Stimulated activated CD8-positive, alpha-beta memory T cell treated with anti-CD3 and anti-CD28 coated beads, Interleukin-12 subunit alpha, Interleukin-12 subunit beta, amount 100 ng/mL, for 4 hours (primary cell): ENCODE data around the gene CCDC174.
"Not testable (repeated sequence)": the region's sequence is repeated elsewhere in the genome, so short reads cannot be mapped to it uniquely, and the experiment has no call there.

Source experiments
- DNase-seq: peaks from one replicate; pipeline ENCODE4 v3.0.0-alpha.2; 2020; ENCODE audit warnings: low read depth

The CCDC174 gene

GRCh38 chr3:14652360-14652907 lies 872 bp downstream of the CCDC174 start:
- DNase-seq: not testable (repeated sequence)

- DNase-seq: no peak
Observed at GRCh38 chr3:14657579-14657978, 6.0 kb downstream of the CCDC174 start.

GRCh38 chr3:14658978-14659377 lies 7.4 kb downstream of the CCDC174 start:
- no peak for DNase-seq

- DNase-seq: no peak
Observed at GRCh38 chr3:14660942-14661341, 9.4 kb downstream of the CCDC174 start.

- no peak for DNase-seq
Observed at GRCh38 chr3:14663396-14664135, 12.0 kb downstream of the CCDC174 start.

GRCh38 chr3:14664170-14664569 lies 12.6 kb downstream of the CCDC174 start:
- no peak for DNase-seq

- DNase-seq: no peak
Observed at GRCh38 chr3:14672588-14672987, 21.0 kb downstream of the CCDC174 start.

GRCh38 chr3:14674841-14675240 lies 23.3 kb downstream of the CCDC174 start, which contains the start of gene C3orf20:
TSS of gene C3orf20 (plus strand) at chr3:14675141. CDS start at chr3:14682714, 7,573 bp downstream.
- no peak for DNase-seq

- no peak for DNase-seq
Observed at GRCh38 chr3:14676881-14677280, 25.3 kb downstream of the CCDC174 start.

GRCh38 chr3:14678015-14678503 lies 26.5 kb downstream of the CCDC174 start:
- DNase-seq: no peak

GRCh38 chr3:14680115-14680514 lies 28.6 kb downstream of the CCDC174 start:
- no peak for DNase-seq

- DNase-seq: no peak
Observed at GRCh38 chr3:14680716-14681115, 29.2 kb downstream of the CCDC174 start.

- no peak for DNase-seq
Observed at GRCh38 chr3:14684447-14684846, 32.9 kb downstream of the CCDC174 start.

- DNase-seq: no peak
Observed at GRCh38 chr3:14685179-14685578, 33.6 kb downstream of the CCDC174 start.

- DNase-seq: no peak
Observed at GRCh38 chr3:14687360-14687759, 35.8 kb downstream of the CCDC174 start.

- DNase-seq: no peak
Observed at GRCh38 chr3:14688525-14688924, 37.0 kb downstream of the CCDC174 start.

GRCh38 chr3:14689247-14689980 lies 37.9 kb downstream of the CCDC174 start:
- no peak for DNase-seq

GRCh38 chr3:14691239-14691638 lies 39.7 kb downstream of the CCDC174 start:
- DNase-seq: no peak

GRCh38 chr3:14691719-14692118 lies 40.2 kb downstream of the CCDC174 start:
- no peak for DNase-seq

GRCh38 chr3:14698601-14699244 lies 47.2 kb downstream of the CCDC174 start:
- DNase-seq: no peak

- no peak for DNase-seq
Observed at GRCh38 chr3:14699643-14700042, 48.1 kb downstream of the CCDC174 start.

GRCh38 chr3:14700891-14701290 lies 49.3 kb downstream of the CCDC174 start:
- DNase-seq: no peak
